HuH-7.5 (cell line): ENCODE data around the gene PCBP3.

Source experiments
- DNase-seq: peaks from one replicate; pipeline ENCODE4 v3.0.0; 2011; ENCODE audit warnings: low spot score

Gene PCBP3

DNA sequence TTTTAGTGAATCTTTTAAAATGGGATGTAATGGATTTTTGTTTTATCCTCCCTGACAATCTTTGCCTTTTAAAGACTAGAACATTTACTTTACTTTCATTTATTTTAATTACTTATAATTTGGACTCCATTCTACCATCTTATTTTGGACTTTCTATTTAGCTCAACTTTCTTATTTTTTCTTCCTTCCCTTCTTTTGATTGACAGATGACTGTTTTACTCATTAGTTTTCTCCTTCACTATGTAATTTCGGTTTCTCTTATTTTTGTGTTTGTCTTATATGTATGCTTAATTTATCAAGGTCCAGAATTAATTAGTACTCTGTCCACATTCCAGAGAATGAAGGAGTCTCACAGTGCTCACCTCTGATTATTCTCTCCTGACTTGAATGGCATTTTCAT lies 109.9 kb downstream of the PCBP3 start:
- no peak for DNase-seq

GRCh38 chr21:45756029-45756428 lies 112.5 kb downstream of the PCBP3 start:
- DNase-seq: no peak

- DNase-seq: no peak
Observed at GRCh38 chr21:45756669-45757068, 113.1 kb downstream of the PCBP3 start.

- no peak for DNase-seq
Observed at GRCh38 chr21:45761704-45762103, 118.2 kb downstream of the PCBP3 start.

GRCh38 chr21:45763074-45763473 lies 119.5 kb downstream of the PCBP3 start:
- DNase-seq: no peak

GRCh38 chr21:45763506-45763905 lies 120.0 kb downstream of the PCBP3 start:
- no peak for DNase-seq

DNA sequence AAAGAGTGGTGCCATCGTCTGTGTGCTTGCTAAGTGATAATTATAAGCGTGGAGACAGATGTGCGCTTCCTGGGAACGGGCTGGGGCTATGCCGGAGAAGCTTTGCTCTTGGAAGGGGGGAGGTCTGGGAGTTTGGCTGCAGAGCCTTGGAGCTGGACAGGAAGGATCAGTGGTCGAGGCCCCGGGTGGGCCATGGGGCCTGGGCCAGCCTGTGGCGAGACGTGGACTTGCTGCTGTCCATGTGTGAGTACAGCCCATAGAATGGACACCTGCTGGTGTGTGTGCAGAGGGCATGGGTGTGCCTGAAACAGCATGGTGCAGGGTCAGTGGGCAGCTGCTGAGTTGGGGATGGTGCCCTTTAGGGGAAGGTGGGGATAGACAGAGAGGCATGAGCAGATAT lies 121.3 kb downstream of the PCBP3 start:
- DNase-seq: no peak

GRCh38 chr21:45765375-45765774 lies 121.8 kb downstream of the PCBP3 start:
- no peak for DNase-seq

DNA sequence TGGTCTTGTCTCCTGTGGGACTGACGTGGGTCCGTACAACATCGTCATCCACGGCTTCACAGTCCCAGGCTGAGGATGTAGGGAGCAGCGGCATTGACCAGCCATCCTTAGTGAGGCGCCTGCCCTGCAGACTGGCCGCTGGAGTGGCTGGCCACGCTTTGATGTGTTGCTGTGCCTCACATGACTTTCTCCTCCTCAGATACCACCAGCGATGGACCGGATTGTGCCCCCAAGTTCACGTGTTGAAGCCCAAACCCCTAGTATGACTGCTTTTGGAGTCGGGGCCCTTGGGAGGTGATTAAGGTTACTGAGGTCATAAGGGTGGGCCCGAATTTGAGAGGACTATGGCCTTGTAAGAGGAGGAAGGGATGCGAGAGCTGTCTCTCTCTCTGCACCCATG lies 122.5 kb downstream of the PCBP3 start:
- no peak for DNase-seq

DNA sequence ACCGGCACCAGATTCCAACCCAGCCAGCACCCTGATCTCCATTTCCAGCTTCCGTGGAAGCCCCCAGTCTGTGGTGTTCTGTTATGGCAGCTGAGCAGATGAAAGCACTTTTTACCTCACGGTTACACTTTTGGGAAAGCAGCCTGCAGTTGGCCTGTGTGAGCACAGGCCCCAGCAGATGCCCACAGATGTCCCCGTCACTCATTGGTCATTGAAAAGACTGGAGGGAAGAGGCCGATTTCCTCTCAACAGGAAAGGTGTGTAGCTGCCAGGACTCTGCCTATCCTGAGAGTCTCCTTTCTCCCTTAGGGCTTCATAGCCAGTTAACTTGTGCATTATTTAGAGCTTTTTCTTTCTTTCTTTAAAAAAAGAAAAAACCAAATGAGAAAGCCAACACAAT lies 123.0 kb downstream of the PCBP3 start:
- DNase-seq: no peak

DNA sequence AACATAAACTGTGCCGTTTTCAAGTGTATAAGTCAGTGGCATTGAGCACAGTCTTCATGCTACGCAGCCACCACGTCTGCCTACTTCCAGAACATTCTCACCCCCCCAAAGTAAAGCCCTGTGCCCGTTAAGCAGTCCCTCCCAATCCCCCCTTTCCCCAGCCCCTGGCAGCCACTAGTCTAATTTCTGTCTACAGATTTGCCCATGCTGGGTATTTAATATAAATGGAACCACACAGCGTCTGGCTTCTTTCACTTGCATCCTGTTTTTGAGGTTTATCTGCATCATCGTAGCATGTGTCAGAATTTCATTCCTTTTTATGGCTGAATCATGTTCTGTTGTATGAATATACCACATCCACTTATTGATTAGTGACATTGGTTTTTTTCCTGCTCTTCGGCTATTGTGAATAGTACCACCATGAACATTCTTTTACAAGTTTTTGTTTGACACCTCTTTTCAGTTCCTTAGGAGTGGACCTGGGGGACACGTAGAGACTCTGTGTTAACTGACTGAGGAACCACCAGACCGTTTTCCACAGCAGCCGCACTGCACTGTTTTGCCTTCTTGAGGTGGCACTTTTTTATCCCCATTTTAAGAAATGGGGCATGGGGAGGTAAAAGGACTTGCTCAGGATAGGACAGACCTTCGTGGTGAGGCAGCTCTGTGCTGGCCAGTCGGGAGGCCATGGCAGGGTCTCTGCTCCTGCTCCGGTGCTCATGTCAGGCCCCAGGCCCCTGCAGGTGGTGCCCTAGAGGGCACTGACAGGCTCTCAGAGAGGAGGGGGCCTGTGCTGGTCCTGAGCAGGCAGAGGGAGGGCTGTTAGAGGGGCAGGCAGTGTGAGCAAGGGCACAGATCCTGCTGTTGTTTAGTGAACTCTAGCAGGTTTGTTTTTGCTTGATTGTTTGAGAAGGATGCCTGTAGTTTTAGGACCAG lies 123.8 kb downstream of the PCBP3 start:
- no peak for DNase-seq

GRCh38 chr21:45768011-45768739 lies 124.7 kb downstream of the PCBP3 start:
- no peak for DNase-seq

GRCh38 chr21:45768740-45769048 lies 125.2 kb downstream of the PCBP3 start:
- no peak for DNase-seq

DNA sequence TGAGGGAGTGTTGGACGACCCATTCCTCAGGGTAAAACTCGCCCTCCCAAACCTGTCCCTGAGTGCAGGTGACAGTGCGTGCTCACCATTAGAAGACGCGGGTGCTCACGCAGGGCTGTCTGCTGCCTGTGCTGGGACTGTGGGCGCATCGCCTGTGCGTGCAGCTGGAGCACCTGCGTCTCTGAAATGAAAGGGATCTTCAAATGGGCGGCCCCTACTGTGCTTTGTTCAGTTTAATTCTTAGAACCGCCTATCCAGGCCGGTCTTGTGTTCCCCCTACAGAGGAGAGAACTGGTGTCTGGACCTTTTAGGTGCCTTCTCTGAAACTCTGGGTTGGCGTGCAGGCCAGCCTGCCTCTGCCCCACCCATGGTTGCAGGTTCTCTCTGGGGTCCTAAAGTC lies 125.8 kb downstream of the PCBP3 start:
- no peak for DNase-seq

DNA sequence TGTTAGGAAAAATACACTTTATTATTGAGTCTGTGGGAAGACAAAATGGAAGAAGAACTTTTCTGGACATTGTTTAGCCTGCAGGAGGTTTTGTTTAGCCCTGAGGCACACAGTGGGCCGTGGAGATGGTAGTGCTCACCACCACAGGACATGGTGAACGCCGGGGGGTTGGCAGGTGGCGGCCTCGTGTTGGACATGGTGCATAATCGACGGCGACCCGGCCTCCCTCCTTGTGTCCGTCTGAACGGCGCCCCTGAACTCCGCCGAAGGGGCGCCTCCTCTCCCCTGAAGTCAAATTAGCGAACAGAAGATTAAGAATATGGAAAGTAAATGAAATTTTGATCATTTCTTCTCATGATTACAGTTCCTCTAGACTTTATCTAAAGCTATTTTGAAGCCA lies 126.4 kb downstream of the PCBP3 start:
- no peak for DNase-seq

DNA sequence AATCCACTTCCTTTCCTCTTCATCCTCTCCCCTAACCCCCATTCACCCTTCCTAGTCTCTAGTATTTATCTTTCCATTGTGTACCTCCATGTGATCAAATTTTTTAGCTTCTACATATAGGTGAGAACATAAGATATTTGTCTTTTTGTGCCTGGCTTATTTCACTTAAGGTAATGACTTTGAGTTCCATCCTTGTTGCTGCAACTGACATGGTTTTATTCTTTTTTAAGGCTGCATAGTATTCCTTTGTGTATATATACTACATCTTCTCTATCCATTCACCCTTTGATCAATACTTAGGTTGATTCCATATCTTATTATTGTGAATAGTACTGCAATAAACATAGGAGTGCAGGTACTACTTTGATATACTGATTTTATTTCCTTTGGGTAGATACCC lies 128.7 kb downstream of the PCBP3 start:
- no peak for DNase-seq

GRCh38 chr21:45774291-45774690 lies 130.8 kb downstream of the PCBP3 start:
- no peak for DNase-seq

DNA sequence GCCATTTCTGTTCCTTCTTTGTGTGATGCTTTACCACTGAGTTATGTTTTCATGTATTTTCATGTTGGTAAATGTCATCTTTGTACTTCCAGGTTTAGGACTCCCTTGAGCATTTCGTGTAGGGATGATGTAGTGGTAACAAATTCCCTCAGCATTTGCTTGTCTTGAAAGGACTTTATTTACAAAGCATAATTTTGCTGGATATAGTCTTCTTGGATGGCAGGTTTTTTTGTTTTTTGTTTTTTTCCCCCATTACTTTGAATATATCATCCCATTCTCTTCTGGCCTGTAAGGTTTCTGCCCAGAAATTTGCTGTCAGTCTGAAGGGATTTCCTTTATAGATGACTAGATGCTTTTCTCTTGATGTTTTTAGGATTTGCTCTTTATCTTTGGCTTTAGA lies 133.4 kb downstream of the PCBP3 start:
- no peak for DNase-seq

- no peak for DNase-seq
Observed at GRCh38 chr21:45778686-45779085, 135.2 kb downstream of the PCBP3 start.

GRCh38 chr21:45779226-45779625 lies 135.7 kb downstream of the PCBP3 start:
- no peak for DNase-seq

- DNase-seq: no peak
Observed at GRCh38 chr21:45780647-45781046, 137.1 kb downstream of the PCBP3 start.

DNA sequence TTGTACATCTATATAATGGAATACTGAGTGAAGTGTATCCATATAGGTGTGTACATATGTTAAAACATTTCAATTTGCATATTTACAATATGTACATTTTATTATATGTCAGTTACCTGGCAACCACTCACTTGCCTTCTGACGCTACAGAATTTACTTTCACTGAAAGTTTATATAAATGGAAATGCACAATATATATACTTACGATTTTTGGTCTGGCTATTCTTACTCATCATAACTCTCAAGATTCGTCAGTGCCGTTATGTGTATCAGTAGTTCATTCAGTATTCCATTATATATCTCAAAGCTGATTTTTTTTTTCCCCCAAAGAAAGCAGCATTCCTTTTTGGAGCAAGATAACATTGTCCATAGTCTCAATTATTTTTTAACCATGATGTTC lies 138.2 kb downstream of the PCBP3 start:
- no peak for DNase-seq

DNA sequence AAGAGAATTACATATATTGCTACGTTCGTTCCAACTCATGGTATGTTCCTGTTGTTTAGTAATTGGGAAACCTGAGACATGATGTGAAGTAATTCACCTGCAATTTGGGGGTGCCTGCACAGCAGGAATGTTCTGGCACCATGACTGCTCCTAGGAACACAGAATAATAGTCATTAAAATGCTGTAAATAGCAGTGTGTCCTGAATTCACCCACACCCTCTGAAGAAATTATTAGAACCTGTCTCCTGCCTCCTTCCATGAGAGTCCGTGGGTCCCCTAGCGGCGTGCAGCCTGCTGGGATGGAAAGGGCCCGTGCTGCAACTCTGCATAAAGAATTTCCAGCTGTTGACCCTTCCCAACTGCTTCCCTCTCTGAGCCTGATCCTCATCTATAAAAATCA lies 143.1 kb downstream of the PCBP3 start:
- DNase-seq: no peak

- no peak for DNase-seq
Observed at GRCh38 chr21:45787371-45787770, 143.8 kb downstream of the PCBP3 start.
